ENCODE measurements around the gene AKAP13. TPM values are rescaled to one million over a fixed set of nuclear protein-coding genes. Genes with fewer than 3 reads are reported as not detected.

The AKAP13 gene
- total and polyA plus RNA-seq, 2 of the 8 experiments (the other 6 are each of a cell fraction or from before 2014, with no cell fraction given): 14.0 to 46.2 TPM

GRCh38 chr15:85759376-85759775 lies 379.0 kb downstream of the AKAP13 start:
- no peak overlapping the region for H2AK5ac ChIP-seq (ENCODE audit: low read depth, low read length)
- H3K4me3 ChIP-seq (ENCODE audit: extremely low read depth in 1 of 4, insufficient read depth in 2 of 4, low read depth in 3 of 4, low read length in 4 of 4): no peak overlapping the region
- H2BK5ac ChIP-seq (ENCODE audit: low read depth, low read length): no peak overlapping the region
- no peak overlapping the region for H3K4me2 ChIP-seq (ENCODE audit: insufficient read depth in 1 of 2, low read depth in 2 of 2, low read length in 2 of 2)
- ChIA-PET CTCF (ENCODE audit: partially characterized antibody) (interaction anchor here (0.6 to 2.3 kb wide), 4 partner anchors 18 to 737 kb away, joined by 3 to 10 read pairs (median 3); no protein-coding TSS in a partner anchor), POLR2A (ENCODE audit: partially characterized antibody) (no interaction called here)
- no peak overlapping the region for H3K4ac ChIP-seq (replicated peaks; ENCODE audit: insufficient read length, low read depth, low read length)
- peaks cover 2 to 9% of the 10 kb centered on the region in 2 experiments for H4K20me1 ChIP-seq (replicated peaks in 1 of 2; ENCODE audit: control insufficient read depth in 1 of 2, insufficient read depth in 2 of 2, low read length in 2 of 2)
- no peak overlapping the region for H3K56ac ChIP-seq (replicated peaks; ENCODE audit: insufficient read length, low read depth, low read length)
- no peaks in the 10 kb centered on the region for H3K23me2 ChIP-seq (ENCODE audit: low read depth, low read length)
- 94% methylated on average over 13 of the region's 13 CpGs; no CpG with 5 or more reads in 1 of the 2 experiments for WGBS, 2 experiments (ENCODE audit: extremely low coverage in 1 of 2, insufficient coverage in 1 of 2, insufficient read length in 1 of 2, insufficient replicate concordance in 2 of 2, low coverage in 1 of 2, low lambda C conversion rate in 2 of 2, missing lambda C conversion rate in 1 of 2)
- H3K14ac ChIP-seq (ENCODE audit: insufficient read length): no peak overlapping the region
- no peak overlapping the region for H4K91ac ChIP-seq (replicated peaks; ENCODE audit: insufficient read length, low read length)
- H4K5ac ChIP-seq (ENCODE audit: insufficient read length, low read depth, low read length): no peak overlapping the region
- H3K23ac ChIP-seq (ENCODE audit: insufficient read length): no peak overlapping the region
- FAIRE-seq (no peak), DNase-seq (ENCODE audit: low read depth in 1 of 2, low spot score in 2 of 2) (no peak)
- no peak overlapping the region for H2BK12ac ChIP-seq (ENCODE audit: low read depth, low read length)
- H3K27ac ChIP-seq (ENCODE audit: low read depth, low read length): no peak overlapping the region
- no peak overlapping the region for H2BK120ac ChIP-seq (replicated peaks; ENCODE audit: low read depth, low read length)
- no peak overlapping the region for H3K18ac ChIP-seq (ENCODE audit: extremely low read depth, low read length)
- no peaks in the 10 kb centered on the region for H3K27me3 ChIP-seq (replicated peaks in 1 of 4; ENCODE audit: control insufficient read depth in 3 of 4, extremely low read depth in 1 of 4, insufficient read depth in 3 of 4, low read length in 3 of 4)
- no peaks in the 10 kb centered on the region for H3K9me3 ChIP-seq (ENCODE audit: insufficient read depth in 2 of 2, low read depth in 1 of 2, low read length in 1 of 2)
- no peak overlapping the region for H2BK20ac ChIP-seq (ENCODE audit: low read length)
- H3K79me1 ChIP-seq (ENCODE audit: low read depth, low read length): peaks cover 11% of the 10 kb centered on the region
- no peak overlapping the region for H2AFZ ChIP-seq (ENCODE audit: low read length)
- no peak overlapping the region for H3K9ac ChIP-seq (replicated peaks in 1 of 4; ENCODE audit: extremely low read depth in 1 of 4, low read depth in 3 of 4, low read length in 3 of 4)
- H2BK15ac ChIP-seq (ENCODE audit: low read length): no peak overlapping the region
- peaks cover 0 to 20% of the 10 kb centered on the region in 2 experiments; a peak in 2 of 4 replicates for H3K79me2 ChIP-seq (ENCODE audit: control insufficient read depth in 1 of 2, insufficient read depth in 2 of 2, low read length in 2 of 2)
- H4K8ac ChIP-seq (ENCODE audit: extremely low read depth, insufficient read depth, low read length): no peak overlapping the region
- H3K4me1 ChIP-seq (replicated peaks in 1 of 4; ENCODE audit: control insufficient read depth in 3 of 4, insufficient read depth in 4 of 4, low read length in 3 of 4): peaks cover 0 to 1% (median 0%) of the 10 kb centered on the region in 4 experiments; a peak in 2 of 7 replicates
- H3K36me3 ChIP-seq (ENCODE audit: control insufficient read depth in 2 of 4, insufficient read depth in 4 of 4, low read length in 3 of 4): peaks cover 0 to 5% (median 1%) of the 10 kb centered on the region in 4 experiments; a peak in 4 of 8 replicates
- TF ChIP-seq CBX5 (IDR thresholded peaks at IDR 0.05; ENCODE audit: low read depth, low read length) (no peak), EZH2 (IDR thresholded peaks at IDR 0.05; ENCODE audit: low read depth, low read length, severe bottlenecking) (no peak), RFX5 (IDR thresholded peaks at IDR 0.05; ENCODE audit: borderline replicate concordance, low read depth, low read length) (no peak), HDAC2 (IDR thresholded peaks at IDR 0.05; ENCODE audit: borderline replicate concordance in 1 of 2, low read depth in 2 of 2, low read length in 2 of 2) (no peak), TEAD4 (IDR thresholded peaks at IDR 0.05; ENCODE audit: low read depth, low read length) (no peak), RXRA (IDR thresholded peaks at IDR 0.05; ENCODE audit: insufficient read depth, low read depth, low read length) (no peak), NRF1 (IDR thresholded peaks at IDR 0.05; ENCODE audit: low read depth, low read length) (no peak), POU5F1 (IDR thresholded peaks at IDR 0.05; ENCODE audit: low read depth, low read length) (no peak), KDM5A (IDR thresholded peaks at IDR 0.05; ENCODE audit: low read length) (no peak), SIN3A (conservative IDR thresholded peaks at IDR 0.05 in 1 of 2, IDR thresholded peaks at IDR 0.05 in 1 of 2; ENCODE audit: low read depth in 1 of 2, low read length in 2 of 2) (no peak)
- TF ChIP-seq, protein P1, sequence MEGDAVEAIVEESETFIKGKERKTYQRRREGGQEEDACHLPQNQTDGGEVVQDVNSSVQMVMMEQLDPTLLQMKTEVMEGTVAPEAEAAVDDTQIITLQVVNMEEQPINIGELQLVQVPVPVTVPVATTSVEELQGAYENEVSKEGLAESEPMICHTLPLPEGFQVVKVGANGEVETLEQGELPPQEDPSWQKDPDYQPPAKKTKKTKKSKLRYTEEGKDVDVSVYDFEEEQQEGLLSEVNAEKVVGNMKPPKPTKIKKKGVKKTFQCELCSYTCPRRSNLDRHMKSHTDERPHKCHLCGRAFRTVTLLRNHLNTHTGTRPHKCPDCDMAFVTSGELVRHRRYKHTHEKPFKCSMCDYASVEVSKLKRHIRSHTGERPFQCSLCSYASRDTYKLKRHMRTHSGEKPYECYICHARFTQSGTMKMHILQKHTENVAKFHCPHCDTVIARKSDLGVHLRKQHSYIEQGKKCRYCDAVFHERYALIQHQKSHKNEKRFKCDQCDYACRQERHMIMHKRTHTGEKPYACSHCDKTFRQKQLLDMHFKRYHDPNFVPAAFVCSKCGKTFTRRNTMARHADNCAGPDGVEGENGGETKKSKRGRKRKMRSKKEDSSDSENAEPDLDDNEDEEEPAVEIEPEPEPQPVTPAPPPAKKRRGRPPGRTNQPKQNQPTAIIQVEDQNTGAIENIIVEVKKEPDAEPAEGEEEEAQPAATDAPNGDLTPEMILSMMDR (IDR thresholded peaks at IDR 0.05; ENCODE audit: control extremely low read depth in 1 of 3, insufficient read depth in 1 of 3, low read depth in 1 of 3, low read length in 3 of 3): no peak

Data from H1 (cell line).